ENCODE results near the gene CYSTM1.
A peak's percentile ranks its signal among the peaks of the same experiment; 100 is the strongest.

Gene CYSTM1

GRCh38 chr5:140205216-140205615 is 30.2 kb downstream of the CYSTM1 start:
- CTCF ChIA-PET: interaction anchor here (0.6 to 1.5 kb wide), 4 partner anchors 8 to 358 kb away, joined by 3 to 6 read pairs (median 4); no protein-coding TSS in a partner anchor

More at GRCh38 chr5:140205216-140205615, 30.2 kb downstream of the CYSTM1 start:
- POLR2A ChIA-PET: interaction anchor here (0.5 kb wide), 1 partner anchor 429 kb away, joined by 3 read pairs; no protein-coding TSS in a partner anchor
- TF ChIP-seq IKZF3 (tag by site-specific recombination; IDR thresholded peaks at IDR 0.05) (0 out of 2 replicates have a peak, but pooled peaks have one; percentile 8), PRDM10 (tag by site-specific recombination; IDR thresholded peaks at IDR 0.05) (peak; percentile 53; the same call in 1 of the 2 replicates), PRDM6 (tag by site-specific recombination; IDR thresholded peaks at IDR 0.05) (peak; percentile 60), ZBTB48 (tag by site-specific recombination; IDR thresholded peaks at IDR 0.05) (no peak), ZNF776 (tag by site-specific recombination; IDR thresholded peaks at IDR 0.05; ENCODE audit: borderline replicate concordance) (no peak), ZNF311 (tag by site-specific recombination; IDR thresholded peaks at IDR 0.05; ENCODE audit: borderline replicate concordance) (no peak), KLF10 (tag by site-specific recombination; IDR thresholded peaks at IDR 0.05) (no peak), ZNF18 (tag by site-specific recombination; IDR thresholded peaks at IDR 0.05) (no peak), ZNF513 (tag by site-specific recombination; IDR thresholded peaks at IDR 0.05) (no peak), ZNF341 (tag by site-specific recombination; IDR thresholded peaks at IDR 0.05; ENCODE audit: low read depth) (peak; percentile 28; the same call in 1 of the 2 replicates)
- H3K27ac ChIP-seq (ENCODE audit: extremely low read depth, low read depth, low read length): no peak overlapping the region
- no peak overlapping the region for H3K4me3 ChIP-seq (ENCODE audit: low read depth, low read length)
- H3K9me3 ChIP-seq (ENCODE audit: control insufficient read depth, insufficient read depth, low read depth, low read length): no peaks in the 10 kb centered on the region
- H3K4me1 ChIP-seq (ENCODE audit: control insufficient read depth, insufficient read depth, low read length): peaks cover 4% of the 10 kb centered on the region
- no peaks in the 10 kb centered on the region for H3K36me3 ChIP-seq (ENCODE audit: control insufficient read depth in 2 of 2, insufficient read depth in 1 of 2, low read length in 2 of 2)
